Liver (tissue), 9 donors: ENCODE results near the gene BCL7B. TPM values are rescaled to one million over a fixed set of nuclear protein-coding genes. Genes with fewer than 3 reads are reported as not detected.

ENCODE experiments used
- DNase-seq: peaks from one replicate; pipeline ENCODE4 v3.0.0-alpha.2; 2017; ENCODE audit warnings: low spot score
- H3K27ac ChIP-seq, 2 donors: one replicate each; pipeline ENCODE4 v1.7.0; 2013; ENCODE audit warnings: inconsistent platforms in 2 of 2, low read length in 2 of 2, control low read depth in 1 of 2, low read depth in 1 of 2, mild to moderate bottlenecking in 1 of 2
- H3K27me3 ChIP-seq, 4 donors: one replicate each; pipeline versions ENCODE4 v1.6.1 to v1.7.0; 2013; ENCODE audit warnings: low read length in 3 of 4, inconsistent platforms in 1 of 4, mild to moderate bottlenecking in 1 of 4, moderate library complexity in 1 of 4; ENCODE audit not compliant: control insufficient read depth in 4 of 4, insufficient read depth in 4 of 4
- H3K36me3 ChIP-seq, 4 donors: one replicate each; pipeline versions ENCODE4 v1.6.1 to v1.7.0; 2013; ENCODE audit warnings: low read length in 3 of 4, mild to moderate bottlenecking in 3 of 4, low read depth in 1 of 4, moderate library complexity in 1 of 4; ENCODE audit not compliant: control insufficient read depth in 4 of 4, insufficient read depth in 3 of 4
- H3K4me1 ChIP-seq, 4 donors: one replicate each; pipeline versions ENCODE4 v1.6.1 to v1.7.0; 2013; ENCODE audit warnings: low read length in 3 of 4, mild to moderate bottlenecking in 3 of 4, moderate library complexity in 1 of 4; ENCODE audit not compliant: control insufficient read depth in 4 of 4, insufficient read depth in 4 of 4
- H3K4me3 ChIP-seq, 3 donors: one replicate each; pipeline versions ENCODE4 v1.6.1 to v1.7.0; 2013; ENCODE audit warnings: low read length in 3 of 3, control low read depth in 1 of 3, low read depth in 1 of 3, mild to moderate bottlenecking in 1 of 3
- H3K9ac ChIP-seq, 2 donors: one replicate each; pipeline ENCODE4 v1.7.0; 2013; ENCODE audit warnings: low read length in 2 of 2, mild to moderate bottlenecking in 2 of 2, moderate library complexity in 2 of 2, control low read depth in 1 of 2, low read depth in 1 of 2
- H3K9me3 ChIP-seq, 4 donors: one replicate each; pipeline versions ENCODE4 v1.6.1 to v1.7.0; 2013; ENCODE audit warnings: low read length in 3 of 4; ENCODE audit not compliant: control insufficient read depth in 4 of 4
- ATF3 ChIP-seq: IDR thresholded peaks from 2 replicates; pipeline ENCODE4 v1.6.1; 2016; ENCODE audit warnings: antibody characterized with exemption
- CTCF ChIP-seq: fragments of 150-350 bp; IDR thresholded peaks from 2 replicates; pipeline ENCODE4 v1.5.1; 2017; ENCODE audit warnings: improper control_type of control experiment, low read depth, low read length; ENCODE audit not compliant: missing input control
- EGR1 ChIP-seq, 2 donors: IDR thresholded peaks; 2 replicates each; pipeline ENCODE4 v1.6.1; 2016 to 2018; ENCODE audit warnings: antibody characterized with exemption in 2 of 2, low read depth in 2 of 2
- FOXA1 ChIP-seq: IDR thresholded peaks from 2 replicates; pipeline ENCODE4 v1.6.1; 2016; ENCODE audit warnings: antibody characterized with exemption
- FOXA2 ChIP-seq: IDR thresholded peaks from 2 replicates; pipeline ENCODE4 v1.6.1; 2016; ENCODE audit warnings: antibody characterized with exemption
- GABPA ChIP-seq, 2 donors: IDR thresholded peaks in 1 of 2; conservative IDR thresholded peaks in 1 of 2; 2 replicates each; pipeline ENCODE4 v1.6.1; 2016; ENCODE audit warnings: antibody characterized with exemption in 2 of 2, mild to moderate bottlenecking in 1 of 2, moderate library complexity in 1 of 2
- HNF4A ChIP-seq, 2 donors: conservative IDR thresholded peaks; 2 replicates each; pipeline ENCODE4 v1.6.1; 2016; ENCODE audit warnings: antibody characterized with exemption in 2 of 2, mild to moderate bottlenecking in 2 of 2
- HNF4G ChIP-seq: IDR thresholded peaks from 2 replicates; pipeline ENCODE4 v1.6.1; 2016; ENCODE audit warnings: antibody characterized with exemption
- JUND ChIP-seq, 2 donors: IDR thresholded peaks; 2 replicates each; pipeline ENCODE4 v1.6.1; 2016; ENCODE audit warnings: antibody characterized with exemption in 2 of 2
- NR2F2 ChIP-seq: IDR thresholded peaks from 2 replicates; pipeline ENCODE4 v1.6.1; 2016; ENCODE audit warnings: antibody characterized with exemption
- RAD21 ChIP-seq, 2 donors: IDR thresholded peaks; 2 replicates each; pipeline ENCODE4 v1.6.1; 2016; ENCODE audit warnings: antibody characterized with exemption in 2 of 2, mild to moderate bottlenecking in 2 of 2
- REST ChIP-seq: IDR thresholded peaks from 2 replicates; pipeline ENCODE4 v1.6.1; 2016; ENCODE audit warnings: antibody characterized with exemption, mild to moderate bottlenecking
- RXRA ChIP-seq, 2 donors: IDR thresholded peaks; 2 replicates each; pipeline ENCODE4 v1.6.1; 2017 to 2018; ENCODE audit warnings: antibody characterized with exemption in 2 of 2, mild to moderate bottlenecking in 1 of 2
- SP1 ChIP-seq: IDR thresholded peaks from 2 replicates; pipeline ENCODE4 v1.6.1; 2018; ENCODE audit warnings: antibody characterized with exemption, mild to moderate bottlenecking
- TAF1 ChIP-seq: conservative IDR thresholded peaks from 2 replicates; pipeline ENCODE4 v1.6.1; 2016; ENCODE audit warnings: antibody characterized with exemption, mild to moderate bottlenecking
- YY1 ChIP-seq: IDR thresholded peaks from 2 replicates; pipeline ENCODE4 v1.6.1; 2016; ENCODE audit warnings: antibody characterized with exemption, mild to moderate bottlenecking
- WGBS: extraction: QIAGEN DNeasy Blood & Tissue Kit; methylation state at CpG from one replicate; pipeline ENCODE4 v1.1.7; 2013; 5-methylcytosine and 5-hydroxymethylcytosine counted together
- polyA plus RNA-seq, 2 donors: library from polyadenylated mRNA; stranded (reverse) in 1 of 2; unstranded in 1 of 2; fragments of 200-250 nt in 1 of 2; fragments of >200 nt in 1 of 2; fragmentation: Nextera tagmentation in 1 of 2; extraction: Ambion mirVana in 1 of 2; gene quantifications; one replicate each; pipeline versions ENCODE4 v1.2.1 to v1.2.3, GENCODE V29; 2013 to 2015
- total RNA-seq, 2 donors: library from RNA; depleted of rRNA; stranded (reverse); fragments of >200 nt; gene quantifications; one replicate each; pipeline ENCODE4 v1.2.3, GENCODE V29; 2014
- TF ChIP-seq, protein P1 (sequence below): IDR thresholded peaks from 2 replicates; pipeline ENCODE4 v1.6.1; 2016; ENCODE audit warnings: antibody characterized with exemption
- TF ChIP-seq, protein P2 (sequence below): IDR thresholded peaks from 2 replicates; pipeline ENCODE4 v1.6.1; 2016; ENCODE audit warnings: antibody characterized with exemption
- donor health status: healthy.
- donor health status: healthy.
- donor health status: healthy.
- donor health status: healthy.
- donor health status: healthy.

BCL7B gene
- total and polyA plus RNA-seq, 4 donors: 13.2 to 27.5 (median 21.2) TPM

DNA sequence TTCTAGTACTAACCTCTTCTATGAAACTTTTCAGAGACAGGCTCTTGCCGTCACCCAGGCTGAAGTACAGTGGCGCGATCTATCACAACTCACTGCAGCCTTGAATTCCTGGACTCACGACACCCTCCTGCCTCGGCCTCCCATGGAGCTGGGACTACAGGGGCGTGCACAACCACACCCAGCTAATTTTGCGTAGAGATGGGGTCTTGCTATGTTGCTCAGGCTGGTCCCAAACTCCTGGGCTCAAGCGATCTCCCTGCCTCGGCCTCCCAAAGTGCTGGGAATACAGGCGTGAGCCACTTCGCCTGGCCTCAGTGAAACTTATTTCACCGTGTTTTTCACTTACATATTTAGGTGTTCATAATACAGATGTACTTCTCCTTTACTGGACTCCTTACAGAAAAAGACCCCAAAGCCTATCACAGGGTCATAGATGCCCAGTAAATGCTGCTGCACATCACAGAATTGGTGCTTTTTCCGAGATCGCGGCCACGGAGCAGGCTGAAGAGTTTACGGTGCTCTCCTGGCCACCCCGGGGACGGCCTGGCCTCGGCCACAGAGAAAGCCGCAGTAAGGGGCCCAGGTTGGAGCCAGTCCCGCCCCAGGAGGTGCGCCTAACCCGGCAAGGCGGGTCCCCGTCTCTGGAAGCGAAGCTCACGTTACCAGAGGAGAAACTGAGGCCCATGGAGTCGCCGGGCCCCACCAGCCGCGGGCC, 20.3 kb upstream of the BCL7B start:
- H3K36me3 ChIP-seq: peaks cover 0 to 18% (median 14%) of the 10 kb centered on the region in 4 donors
- DNase-seq: no peak
- H3K27ac ChIP-seq: peak overlapping the region; percentile 84 to 89
- H3K4me1 ChIP-seq: peaks cover 1 to 10% (median 7%) of the 10 kb centered on the region in 4 donors
- H3K27me3 ChIP-seq: no peaks in the 10 kb centered on the region
- H3K9me3 ChIP-seq: no peaks in the 10 kb centered on the region
- peak overlapping the region; percentile 86 to 87 for H3K9ac ChIP-seq
- peak overlapping the region; percentile 68 to 93 (median 91) for H3K4me3 ChIP-seq
- 14% methylated on average over 32 of the region's 32 CpGs for WGBS
- TF ChIP-seq RAD21 (IDR thresholded peaks at IDR 0.05): no peak
- no peak for TF ChIP-seq ATF3
- TF ChIP-seq HNF4A (conservative IDR thresholded peaks at IDR 0.05): no peak
- TF ChIP-seq GABPA (IDR thresholded peaks at IDR 0.05 in 1 of 2, conservative IDR thresholded peaks at IDR 0.05 in 1 of 2): no peak
- no peak for TF ChIP-seq TAF1
- TF ChIP-seq, protein P1, sequence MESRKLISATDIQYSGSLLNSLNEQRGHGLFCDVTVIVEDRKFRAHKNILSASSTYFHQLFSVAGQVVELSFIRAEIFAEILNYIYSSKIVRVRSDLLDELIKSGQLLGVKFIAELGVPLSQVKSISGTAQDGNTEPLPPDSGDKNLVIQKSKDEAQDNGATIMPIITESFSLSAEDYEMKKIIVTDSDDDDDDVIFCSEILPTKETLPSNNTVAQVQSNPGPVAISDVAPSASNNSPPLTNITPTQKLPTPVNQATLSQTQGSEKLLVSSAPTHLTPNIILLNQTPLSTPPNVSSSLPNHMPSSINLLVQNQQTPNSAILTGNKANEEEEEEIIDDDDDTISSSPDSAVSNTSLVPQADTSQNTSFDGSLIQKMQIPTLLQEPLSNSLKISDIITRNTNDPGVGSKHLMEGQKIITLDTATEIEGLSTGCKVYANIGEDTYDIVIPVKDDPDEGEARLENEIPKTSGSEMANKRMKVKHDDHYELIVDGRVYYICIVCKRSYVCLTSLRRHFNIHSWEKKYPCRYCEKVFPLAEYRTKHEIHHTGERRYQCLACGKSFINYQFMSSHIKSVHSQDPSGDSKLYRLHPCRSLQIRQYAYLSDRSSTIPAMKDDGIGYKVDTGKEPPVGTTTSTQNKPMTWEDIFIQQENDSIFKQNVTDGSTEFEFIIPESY: no peak
- no peak for TF ChIP-seq JUND (IDR thresholded peaks at IDR 0.05)
- TF ChIP-seq EGR1 (IDR thresholded peaks at IDR 0.05; ENCODE audit: low read depth in 2 of 2): no peak
- TF ChIP-seq YY1: no peak
- no peak for TF ChIP-seq SP1

GRCh38 chr7:73573791-73574190, 16.3 kb upstream of the BCL7B start:
- H3K9ac ChIP-seq: no peak overlapping the region
- peaks cover 14 to 44% (median 28%) of the 10 kb centered on the region in 4 donors for H3K36me3 ChIP-seq
- no peak for TF ChIP-seq FOXA1
- no peak for TF ChIP-seq HNF4G
- TF ChIP-seq, protein P2, sequence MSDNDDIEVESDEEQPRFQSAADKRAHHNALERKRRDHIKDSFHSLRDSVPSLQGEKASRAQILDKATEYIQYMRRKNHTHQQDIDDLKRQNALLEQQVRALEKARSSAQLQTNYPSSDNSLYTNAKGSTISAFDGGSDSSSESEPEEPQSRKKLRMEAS: no peak
- TF ChIP-seq RAD21 (IDR thresholded peaks at IDR 0.05): no peak
- TF ChIP-seq GABPA (IDR thresholded peaks at IDR 0.05 in 1 of 2, conservative IDR thresholded peaks at IDR 0.05 in 1 of 2): no peak
- TF ChIP-seq TAF1: no peak
- TF ChIP-seq, protein P1: no peak
- TF ChIP-seq JUND (IDR thresholded peaks at IDR 0.05): no peak
- TF ChIP-seq NR2F2: no peak
- no peak for TF ChIP-seq SP1
- no peak for TF ChIP-seq FOXA2
- no peak for TF ChIP-seq EGR1 (IDR thresholded peaks at IDR 0.05; ENCODE audit: low read depth in 2 of 2)
- no peak for TF ChIP-seq REST
- TF ChIP-seq ATF3: no peak
- no peak for TF ChIP-seq RXRA (IDR thresholded peaks at IDR 0.05)
- no peak for TF ChIP-seq YY1
- TF ChIP-seq CTCF: no peak
- no peak for TF ChIP-seq HNF4A (conservative IDR thresholded peaks at IDR 0.05)
- H3K4me3 ChIP-seq: no peak overlapping the region
- H3K27ac ChIP-seq: no peak overlapping the region
- WGBS: 96% methylated on average over 11 of the region's 11 CpGs
- H3K4me1 ChIP-seq: peaks cover 1 to 10% (median 5%) of the 10 kb centered on the region in 4 donors
- no peaks in the 10 kb centered on the region for H3K27me3 ChIP-seq
- H3K9me3 ChIP-seq: no peaks in the 10 kb centered on the region
- no peak for DNase-seq
